DND-41 (cell line): ENCODE measurements around the gene PIEZO2.

Experiments used
- EZH2 ChIP-seq: IDR thresholded peaks from 3 replicates; pipeline ENCODE4 v1.6.1; 2012; ENCODE audit warnings: borderline replicate concordance, low read depth, mild to moderate bottlenecking, moderate library complexity, low read length, inconsistent platforms; ENCODE audit not compliant: severe bottlenecking
- TF ChIP-seq, protein P1 (sequence below): IDR thresholded peaks from 2 replicates; pipeline ENCODE4 v1.5.1; 2012; ENCODE audit warnings: borderline replicate concordance, low read length, moderate library complexity, mild to moderate bottlenecking; ENCODE audit not compliant: poor library complexity, severe bottlenecking; ENCODE audit errors: extremely low read depth

DNA sequence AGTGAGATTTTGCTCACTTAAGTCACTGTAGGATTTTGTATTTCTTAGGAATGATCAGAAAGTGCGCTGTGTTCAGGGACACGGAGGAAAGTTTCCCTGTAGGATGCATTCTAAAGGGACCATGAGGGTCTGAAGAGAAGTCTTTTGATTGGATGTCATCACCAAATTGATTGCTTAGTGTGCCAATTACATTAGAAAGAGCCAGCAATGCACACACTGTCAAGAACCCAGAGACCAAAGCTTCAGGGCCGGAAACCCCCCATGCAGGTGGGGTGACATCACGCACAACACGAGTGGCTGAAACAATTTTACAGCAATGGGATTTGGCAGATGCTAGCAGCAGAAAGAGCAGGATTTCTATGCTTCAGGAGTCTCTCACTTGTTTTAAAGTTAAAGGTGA, 381.1 kb downstream of the PIEZO2 start:
- TF ChIP-seq, protein P1, sequence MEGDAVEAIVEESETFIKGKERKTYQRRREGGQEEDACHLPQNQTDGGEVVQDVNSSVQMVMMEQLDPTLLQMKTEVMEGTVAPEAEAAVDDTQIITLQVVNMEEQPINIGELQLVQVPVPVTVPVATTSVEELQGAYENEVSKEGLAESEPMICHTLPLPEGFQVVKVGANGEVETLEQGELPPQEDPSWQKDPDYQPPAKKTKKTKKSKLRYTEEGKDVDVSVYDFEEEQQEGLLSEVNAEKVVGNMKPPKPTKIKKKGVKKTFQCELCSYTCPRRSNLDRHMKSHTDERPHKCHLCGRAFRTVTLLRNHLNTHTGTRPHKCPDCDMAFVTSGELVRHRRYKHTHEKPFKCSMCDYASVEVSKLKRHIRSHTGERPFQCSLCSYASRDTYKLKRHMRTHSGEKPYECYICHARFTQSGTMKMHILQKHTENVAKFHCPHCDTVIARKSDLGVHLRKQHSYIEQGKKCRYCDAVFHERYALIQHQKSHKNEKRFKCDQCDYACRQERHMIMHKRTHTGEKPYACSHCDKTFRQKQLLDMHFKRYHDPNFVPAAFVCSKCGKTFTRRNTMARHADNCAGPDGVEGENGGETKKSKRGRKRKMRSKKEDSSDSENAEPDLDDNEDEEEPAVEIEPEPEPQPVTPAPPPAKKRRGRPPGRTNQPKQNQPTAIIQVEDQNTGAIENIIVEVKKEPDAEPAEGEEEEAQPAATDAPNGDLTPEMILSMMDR: no peak
- TF ChIP-seq EZH2: no peak
